Measurements from ENCODE around the gene COG5. TPM values are rescaled to one million over a fixed set of nuclear protein-coding genes. Genes with fewer than 3 reads are reported as not detected.

Gene COG5
- total RNA-seq, 1 experiment from 2014 or later: 43.9 TPM

DNA sequence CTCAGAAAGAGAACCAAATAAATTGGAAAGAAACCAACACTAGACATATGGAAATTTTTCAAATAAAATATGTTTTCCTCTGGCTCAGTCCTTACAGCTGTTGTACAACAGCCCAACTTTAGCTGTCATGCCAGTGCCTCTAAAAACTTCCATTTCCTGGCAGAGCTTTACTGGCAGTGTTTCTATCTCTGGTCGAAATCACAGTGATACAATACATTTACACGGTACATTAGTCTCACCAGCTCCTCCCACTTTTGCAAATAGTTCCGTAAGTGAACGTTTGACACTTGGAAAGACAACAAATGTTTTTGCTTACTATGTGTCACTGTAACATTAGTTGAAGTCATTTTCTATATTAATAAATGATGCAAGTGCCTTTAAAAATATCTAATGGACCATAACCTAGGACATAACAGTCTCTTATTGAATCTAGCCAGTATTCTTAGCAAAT is 46.1 kb upstream of the COG5 start:
- no TSS peak for BruUV-seq (replicated peaks)
- no peak overlapping the region for H3K27ac Mint-ChIP-seq (ENCODE audit: unreplicated experiment)
- intact Hi-C loops (cut with micrococcal nuclease; ENCODE audit: unreplicated experiment): no loop called here
- no peaks in the 10 kb centered on the region for H3K4me1 Mint-ChIP-seq (ENCODE audit: low read depth, unreplicated experiment)
- no peaks in the 10 kb centered on the region for H3K9me3 Mint-ChIP-seq (ENCODE audit: unreplicated experiment)
- H3K36me3 Mint-ChIP-seq (ENCODE audit: insufficient read depth, unreplicated experiment): no peaks in the 10 kb centered on the region
- H3K4me3 Mint-ChIP-seq (ENCODE audit: unreplicated experiment): no peak overlapping the region
- Histone ChIP-seq H3K4me3 (ENCODE audit: low read depth, low read length) (no peak overlapping the region), H3K36me3 (ENCODE audit: control insufficient read depth, insufficient read depth, low read length) (no peaks in the 10 kb centered on the region), H3K9me3 (no peaks in the 10 kb centered on the region), H3K4me1 (no peaks in the 10 kb centered on the region), H3K27me3 (replicated peaks; ENCODE audit: control insufficient read depth, insufficient read depth, low read length) (no peaks in the 10 kb centered on the region)
- TF ChIP-seq CTCF (IDR thresholded peaks at IDR 0.05; ENCODE audit: insufficient read depth in 1 of 2, low read depth in 1 of 2, low read length in 1 of 2, severe bottlenecking in 1 of 2, unreplicated experiment in 1 of 2): no peak
- POLR2A ChIA-PET: no interaction called here
- no peaks in the 10 kb centered on the region for H3K27me3 Mint-ChIP-seq (ENCODE audit: insufficient read depth, unreplicated experiment)
- CTCF ChIA-PET: no interaction called here
- no peak for DNase-seq

DNA sequence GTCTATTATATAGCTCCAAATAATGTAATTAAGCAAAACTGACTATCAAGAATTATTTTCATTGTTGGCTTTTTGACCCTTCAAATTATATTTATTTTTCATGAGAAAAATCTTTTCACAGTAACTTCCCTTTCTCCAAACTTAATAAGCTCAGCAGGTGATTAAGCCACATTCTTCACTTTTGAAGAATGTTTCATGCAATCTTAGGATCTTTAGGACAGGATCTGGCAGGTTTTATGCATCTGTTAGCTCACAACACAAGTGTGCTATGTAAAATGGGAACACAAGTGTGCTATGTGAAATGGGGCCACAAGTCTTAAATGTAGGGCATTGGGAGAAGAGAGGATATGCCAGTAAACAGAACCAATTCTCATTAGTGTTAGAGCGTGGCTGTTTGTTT is 42.6 kb upstream of the COG5 start:
- no peak for TF ChIP-seq CTCF (IDR thresholded peaks at IDR 0.05; ENCODE audit: insufficient read depth in 1 of 2, low read depth in 1 of 2, low read length in 1 of 2, severe bottlenecking in 1 of 2, unreplicated experiment in 1 of 2)
- Mint-ChIP-seq H3K36me3 (ENCODE audit: insufficient read depth, unreplicated experiment) (no peaks in the 10 kb centered on the region), H3K4me1 (ENCODE audit: low read depth, unreplicated experiment) (no peaks in the 10 kb centered on the region), H3K9me3 (ENCODE audit: unreplicated experiment) (no peaks in the 10 kb centered on the region), H3K4me3 (ENCODE audit: unreplicated experiment) (no peak overlapping the region), H3K27me3 (ENCODE audit: insufficient read depth, unreplicated experiment) (no peaks in the 10 kb centered on the region), H3K27ac (ENCODE audit: unreplicated experiment) (no peak overlapping the region)
- no peaks in the 10 kb centered on the region for H3K27me3 ChIP-seq (replicated peaks; ENCODE audit: control insufficient read depth, insufficient read depth, low read length)
- H3K4me1 ChIP-seq: peaks cover 9% of the 10 kb centered on the region
- no peak overlapping the region for H3K4me3 ChIP-seq (ENCODE audit: low read depth, low read length)
- intact Hi-C loops (cut with micrococcal nuclease; ENCODE audit: unreplicated experiment): no loop called here
- no TSS peak for BruUV-seq (replicated peaks)
- ChIA-PET POLR2A (no interaction called here), CTCF (no interaction called here)
- no peaks in the 10 kb centered on the region for H3K9me3 ChIP-seq
- DNase-seq: no peak
- H3K36me3 ChIP-seq (ENCODE audit: control insufficient read depth, insufficient read depth, low read length): no peaks in the 10 kb centered on the region

- TF ChIP-seq CTCF (IDR thresholded peaks at IDR 0.05; ENCODE audit: insufficient read depth in 1 of 2, low read depth in 1 of 2, low read length in 1 of 2, severe bottlenecking in 1 of 2, unreplicated experiment in 1 of 2): no peak
- Mint-ChIP-seq H3K9me3 (ENCODE audit: unreplicated experiment) (no peaks in the 10 kb centered on the region), H3K4me3 (ENCODE audit: unreplicated experiment) (no peak overlapping the region), H3K27ac (ENCODE audit: unreplicated experiment) (no peak overlapping the region), H3K36me3 (ENCODE audit: insufficient read depth, unreplicated experiment) (no peaks in the 10 kb centered on the region), H3K27me3 (ENCODE audit: insufficient read depth, unreplicated experiment) (no peaks in the 10 kb centered on the region), H3K4me1 (ENCODE audit: low read depth, unreplicated experiment) (no peaks in the 10 kb centered on the region)
- no TSS peak for BruUV-seq (replicated peaks)
- POLR2A ChIA-PET: no interaction called here
- Histone ChIP-seq H3K36me3 (ENCODE audit: control insufficient read depth, insufficient read depth, low read length) (no peaks in the 10 kb centered on the region), H3K4me1 (peaks cover 9% of the 10 kb centered on the region), H3K27me3 (replicated peaks; ENCODE audit: control insufficient read depth, insufficient read depth, low read length) (no peaks in the 10 kb centered on the region), H3K9me3 (no peaks in the 10 kb centered on the region), H3K4me3 (ENCODE audit: low read depth, low read length) (no peak overlapping the region)
- CTCF ChIA-PET: no interaction called here
- intact Hi-C loops (cut with micrococcal nuclease; ENCODE audit: unreplicated experiment): no loop called here
- DNase-seq: no peak
Observed at GRCh38 chr7:107605218-107605815, 41.6 kb upstream of the COG5 start.

Data from Caco-2 (cell line).